Psoas muscle (tissue), 8 donors: ENCODE results near the gene TMEM205. TPM values are rescaled to one million over a fixed set of nuclear protein-coding genes. Genes with fewer than 3 reads are reported as not detected.

ENCODE experiments used
- ATAC-seq, 4 donors: fragments of 200-7000 bp; cut with Tn5 transposase; one replicate each; pipeline ENCODE4 v1.9.1; 2020; ENCODE audit warnings: moderate library complexity in 3 of 4, mild to moderate bottlenecking in 2 of 4
- DNase-seq, 2 donors: peaks; one replicate each; pipeline ENCODE4 v3.0.0-alpha.2; 2020
- H3K27ac ChIP-seq: fragments of 200-600 bp; one replicate; pipeline ENCODE4 v1.8.0; 2022
- H3K27me3 ChIP-seq, 3 donors: fragments of 200-600 bp in 1 of 3; one replicate each; pipeline versions ENCODE4 v1.6.1 to v1.8.0; 2013 to 2022; ENCODE audit warnings: low read length in 2 of 3, mild to moderate bottlenecking in 2 of 3, moderate library complexity in 1 of 3; ENCODE audit not compliant: insufficient read depth in 3 of 3
- H3K36me3 ChIP-seq, 2 donors: fragments of 200-600 bp in 1 of 2; one replicate each; pipeline versions ENCODE4 v1.6.1 to v1.8.0; 2013 to 2022; ENCODE audit warnings: low read depth in 1 of 2, mild to moderate bottlenecking in 1 of 2, moderate library complexity in 1 of 2; ENCODE audit not compliant: insufficient read depth in 1 of 2
- H3K4me1 ChIP-seq: fragments of 200-600 bp; one replicate; pipeline ENCODE4 v1.8.0; 2022
- H3K4me3 ChIP-seq: fragments of 200-600 bp; one replicate; pipeline ENCODE4 v1.8.0; 2022; ENCODE audit warnings: mild to moderate bottlenecking
- H3K9me3 ChIP-seq: fragments of 200-600 bp; one replicate; pipeline ENCODE4 v1.8.0; 2022
- WGBS, 3 donors: extraction: QIAGEN DNeasy Blood & Tissue Kit; methylation state at CpG; one replicate each; pipeline versions ENCODE4 v1.1.6 to v1.1.7; 2013; 5-methylcytosine and 5-hydroxymethylcytosine counted together
- intact Hi-C, 2 donors: fragments of 100-400 bp; cut with DNase I; formaldehyde crosslinking; loops; one replicate each; pipeline versions ENCODE4 v1.11.0 to v1.14.2; 2022
- polyA plus RNA-seq, 3 donors: library from polyadenylated mRNA; stranded (reverse); fragments of 200-250 nt; gene quantifications; one replicate each; pipeline ENCODE4 v1.2.3, GENCODE V29; 2013
- total RNA-seq, 4 donors: library from RNA; stranded (reverse); fragmentation: NEBNext Ultra II Directional in 2 of 4; extraction: Animal tissue kit (Norgen Biotek cat#: 25700) in 2 of 4; gene quantifications; one replicate each; pipeline versions ENCODE4 v1.2.1 to v1.2.4, GENCODE V29; 2021 to 2023
- TF ChIP-seq, protein P1 (sequence below): fragments of 200-600 bp; IDR thresholded peaks from one replicate; pipeline ENCODE4 v1.8.0; 2022; ENCODE audit warnings: antibody characterized with exemption
- donor health status: healthy with polysubstance abuse.
- donor health status: DM: no; HTN: no; CAD: no; lungs with moderate emphysema.
- donor health status: Bipolar disorder and iron deficiency.
- donor health status: healthy.
- donor health status: DM: yes; HTN: yes; CAD: no.
- donor health status: DM: no; HTN: no; CAD: no.
- donor health status: DM: no; HTN: no; CAD: no.
- donor health status: DM: yes; HTN: yes; CAD: no.

The TMEM205 gene
- total and polyA plus RNA-seq, 7 donors: 63.0 to 95.1 (median 70.8) TPM

DNA sequence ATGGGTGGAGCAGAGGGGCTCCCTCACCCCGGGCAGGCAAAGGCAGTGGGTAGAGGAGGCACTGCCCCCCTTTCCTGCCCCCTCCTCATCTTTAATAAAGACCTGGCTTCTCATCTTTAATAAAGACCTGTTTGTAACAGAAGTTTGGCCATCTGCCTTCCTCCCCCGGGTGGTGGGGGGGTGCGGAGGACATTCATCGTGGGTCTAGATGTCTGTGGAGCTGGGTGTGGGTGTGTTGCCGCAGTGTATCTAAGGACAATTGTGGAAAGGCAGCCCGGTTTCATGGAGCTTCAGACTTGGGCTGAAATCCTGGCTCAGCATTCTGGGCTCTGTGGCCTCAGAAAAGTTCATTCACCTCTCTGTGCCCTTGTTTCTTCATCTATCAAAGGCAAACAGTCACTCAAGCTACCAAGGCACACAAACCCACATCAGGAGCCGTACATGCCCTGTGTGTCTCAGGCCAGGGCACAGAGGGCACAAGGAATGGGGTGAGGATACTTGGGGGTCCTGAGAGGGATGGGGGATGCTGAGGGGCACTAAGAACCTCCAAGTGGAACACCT is 19.6 kb upstream of the TMEM205 start:
- no peak overlapping the region for H3K4me3 ChIP-seq
- peaks cover 0 to 76% of the 10 kb centered on the region in 2 donors for H3K36me3 ChIP-seq
- 67 to 73% (median 71%) methylated on average over 7 of the region's 7 CpGs for WGBS, 3 donors
- no peaks in the 10 kb centered on the region for H3K27me3 ChIP-seq
- H3K27ac ChIP-seq: no peak overlapping the region
- no peaks in the 10 kb centered on the region for H3K9me3 ChIP-seq
- TF ChIP-seq, protein P1, sequence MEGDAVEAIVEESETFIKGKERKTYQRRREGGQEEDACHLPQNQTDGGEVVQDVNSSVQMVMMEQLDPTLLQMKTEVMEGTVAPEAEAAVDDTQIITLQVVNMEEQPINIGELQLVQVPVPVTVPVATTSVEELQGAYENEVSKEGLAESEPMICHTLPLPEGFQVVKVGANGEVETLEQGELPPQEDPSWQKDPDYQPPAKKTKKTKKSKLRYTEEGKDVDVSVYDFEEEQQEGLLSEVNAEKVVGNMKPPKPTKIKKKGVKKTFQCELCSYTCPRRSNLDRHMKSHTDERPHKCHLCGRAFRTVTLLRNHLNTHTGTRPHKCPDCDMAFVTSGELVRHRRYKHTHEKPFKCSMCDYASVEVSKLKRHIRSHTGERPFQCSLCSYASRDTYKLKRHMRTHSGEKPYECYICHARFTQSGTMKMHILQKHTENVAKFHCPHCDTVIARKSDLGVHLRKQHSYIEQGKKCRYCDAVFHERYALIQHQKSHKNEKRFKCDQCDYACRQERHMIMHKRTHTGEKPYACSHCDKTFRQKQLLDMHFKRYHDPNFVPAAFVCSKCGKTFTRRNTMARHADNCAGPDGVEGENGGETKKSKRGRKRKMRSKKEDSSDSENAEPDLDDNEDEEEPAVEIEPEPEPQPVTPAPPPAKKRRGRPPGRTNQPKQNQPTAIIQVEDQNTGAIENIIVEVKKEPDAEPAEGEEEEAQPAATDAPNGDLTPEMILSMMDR: no peak
- no peak for ATAC-seq
- no peak for DNase-seq
- intact Hi-C loops: no loop called here
- H3K4me1 ChIP-seq: no peaks in the 10 kb centered on the region

DNA sequence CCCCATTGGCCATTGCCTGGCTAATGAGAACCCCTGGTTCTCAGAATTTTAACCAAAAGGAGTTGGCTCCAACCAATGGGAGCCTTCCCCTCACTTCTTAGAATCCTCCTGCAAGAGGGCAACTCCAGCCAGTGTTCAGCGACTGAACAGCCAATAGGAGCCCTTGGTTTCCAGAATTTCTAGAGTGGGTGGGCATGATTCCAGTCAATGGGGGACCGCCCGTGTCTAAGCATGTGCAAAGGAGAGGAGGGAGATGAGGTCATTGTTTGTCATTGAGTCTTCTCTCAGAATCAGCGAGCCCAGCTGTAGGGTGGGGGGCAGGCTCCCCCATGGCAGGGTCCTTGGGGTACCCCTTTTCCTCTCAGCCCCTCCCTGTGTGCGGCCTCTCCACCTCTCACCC is 18.9 kb upstream of the TMEM205 start:
- peaks cover 0 to 77% of the 10 kb centered on the region in 2 donors for H3K36me3 ChIP-seq
- H3K9me3 ChIP-seq: no peaks in the 10 kb centered on the region
- no peak for ATAC-seq
- H3K4me1 ChIP-seq: no peaks in the 10 kb centered on the region
- H3K27me3 ChIP-seq: no peaks in the 10 kb centered on the region
- DNase-seq: no peak
- 55 to 81% (median 69%) methylated on average over 5 of the region's 5 CpGs for WGBS, 3 donors
- TF ChIP-seq, protein P1: no peak
- H3K27ac ChIP-seq: no peak overlapping the region
- intact Hi-C loops: no loop called here
- no peak overlapping the region for H3K4me3 ChIP-seq

DNA sequence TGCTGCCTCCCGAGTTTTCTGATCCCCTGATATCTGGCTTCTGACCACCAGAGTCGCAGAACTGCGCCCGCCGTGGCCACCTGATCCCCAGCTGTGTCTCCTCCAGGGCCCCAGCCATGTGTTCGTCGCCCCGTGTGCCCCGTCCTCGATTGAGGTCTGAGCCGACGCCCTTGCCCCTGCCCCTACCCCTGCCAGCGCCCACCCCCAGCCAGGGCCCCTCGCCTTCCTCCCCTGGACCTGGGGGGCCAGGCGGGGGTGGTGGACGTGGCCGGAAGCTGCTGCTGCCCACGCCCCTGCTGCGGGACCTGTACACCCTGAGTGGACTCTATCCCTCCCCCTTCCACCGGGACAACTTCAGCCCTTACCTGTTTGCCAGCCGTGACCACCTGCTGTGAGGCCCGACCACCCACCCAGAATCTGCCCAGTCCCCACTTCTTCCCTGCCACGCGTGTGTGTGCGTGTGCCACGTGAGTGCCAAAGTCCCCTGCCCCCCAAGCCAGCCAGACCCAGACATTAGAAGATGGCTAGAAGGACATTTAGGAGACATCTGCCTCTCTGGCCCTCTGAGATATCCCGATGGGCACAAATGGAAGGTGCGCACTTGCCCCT is 18.3 kb upstream of the TMEM205 start:
- H3K36me3 ChIP-seq: peaks cover 0 to 79% of the 10 kb centered on the region in 2 donors
- no peaks in the 10 kb centered on the region for H3K4me1 ChIP-seq
- H3K27ac ChIP-seq: no peak overlapping the region
- H3K4me3 ChIP-seq: no peak overlapping the region
- no peak for DNase-seq
- no peaks in the 10 kb centered on the region for H3K9me3 ChIP-seq
- intact Hi-C loops: no loop called here
- no peaks in the 10 kb centered on the region for H3K27me3 ChIP-seq
- TF ChIP-seq, protein P1: no peak
- 87 to 90% (median 89%) methylated on average over 25 to 28 of the region's 28 CpGs for WGBS, 3 donors
- ATAC-seq: peak in 1 of 4 donors; percentile 20

DNA sequence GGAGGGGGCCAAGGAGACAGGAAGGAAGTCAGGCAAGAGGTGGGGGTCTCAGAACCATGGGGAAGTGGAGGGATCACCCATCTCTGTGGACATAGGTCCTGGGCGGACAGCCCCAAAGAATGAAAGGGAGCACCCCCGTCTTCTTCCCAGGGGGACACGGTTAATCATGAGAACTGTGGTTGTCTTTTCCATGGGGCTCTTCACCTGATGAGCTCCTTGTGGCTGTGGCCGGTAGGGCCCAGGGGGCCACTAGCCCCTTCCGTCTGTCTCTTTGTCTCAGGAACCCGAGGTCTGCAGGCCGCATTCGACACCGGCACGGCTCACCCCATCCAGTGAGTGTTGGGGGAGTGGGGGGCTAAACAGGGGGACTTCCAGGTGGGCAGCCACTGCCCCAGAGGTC is 17.8 kb upstream of the TMEM205 start:
- Histone ChIP-seq H3K27ac (no peak overlapping the region), H3K9me3 (no peaks in the 10 kb centered on the region), H3K4me3 (no peak overlapping the region), H3K4me1 (no peaks in the 10 kb centered on the region), H3K36me3 (peaks cover 0 to 83% of the 10 kb centered on the region in 2 donors), H3K27me3 (no peaks in the 10 kb centered on the region)
- 85 to 91% (median 89%) methylated on average over 10 of the region's 10 CpGs for WGBS, 3 donors
- TF ChIP-seq, protein P1: no peak
- ATAC-seq: no peak
- no peak for DNase-seq
- intact Hi-C loops: no loop called here
